GM12865 (cell line): Measurements from ENCODE around the gene CHPF.

Experiments
- DNase-seq: peaks from one replicate; pipeline ENCODE4 v3.0.0; 2010; ENCODE audit warnings: low read depth
- H3K4me3 ChIP-seq: 2 replicates; pipeline ENCODE4 v1.5.1; 2011; ENCODE audit warnings: mild to moderate bottlenecking, low read depth, low read length, control low read depth
- TF ChIP-seq, protein P1 (sequence below): IDR thresholded peaks from 2 replicates; pipeline ENCODE4 v1.5.1; 2011; ENCODE audit warnings: low read length, control low read depth, low read depth, inconsistent platforms; ENCODE audit not compliant: insufficient read depth; ENCODE audit errors: missing control alignments

The CHPF gene

DNA sequence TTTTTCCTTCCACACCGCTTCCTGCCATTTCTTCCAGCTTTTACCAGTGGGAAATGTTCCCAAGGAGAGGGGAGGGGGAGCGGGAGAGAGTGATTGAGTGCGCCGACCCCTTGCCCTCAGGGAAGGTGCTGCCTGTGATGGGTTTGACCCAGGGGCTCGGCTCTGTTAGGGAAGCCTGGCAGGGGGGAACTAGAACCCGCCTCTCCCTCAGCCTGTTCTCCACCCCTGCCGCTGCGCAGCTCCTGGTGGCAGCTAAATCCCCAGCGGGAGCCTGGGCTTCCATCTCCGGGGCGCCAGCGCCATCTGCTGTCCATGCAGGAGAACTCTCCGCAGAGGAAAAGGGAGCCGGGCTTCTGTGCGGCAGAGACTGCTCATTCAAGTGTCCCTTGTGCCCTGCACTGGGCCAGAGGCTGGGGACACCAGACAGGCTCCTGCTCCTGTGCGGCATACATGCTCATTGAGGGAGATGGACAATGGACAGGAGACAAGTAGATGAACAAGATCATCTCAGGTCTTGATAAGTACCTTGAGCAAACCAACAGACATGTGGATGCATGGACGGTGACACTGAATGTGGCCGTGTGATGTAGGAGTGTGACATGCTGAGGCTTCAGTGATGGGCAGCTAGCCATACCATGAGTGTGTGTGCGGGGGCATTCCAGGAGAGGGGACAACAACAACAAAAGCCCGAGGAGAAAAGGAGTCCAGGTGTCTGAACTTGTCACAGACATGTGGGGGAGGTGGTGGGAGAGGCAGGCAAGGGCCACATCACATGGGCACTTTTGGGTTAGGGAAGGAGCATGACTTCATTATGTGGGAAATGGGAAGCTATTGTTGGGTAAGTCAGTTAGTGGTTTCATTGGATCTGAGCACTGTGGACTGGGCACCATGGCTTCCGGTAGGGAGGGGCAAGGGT lies 13.3 kb downstream of the CHPF start:
- DNase-seq, result peak; percentile 86
- no peak overlapping the region for H3K4me3 ChIP-seq
- TF ChIP-seq, protein P1, sequence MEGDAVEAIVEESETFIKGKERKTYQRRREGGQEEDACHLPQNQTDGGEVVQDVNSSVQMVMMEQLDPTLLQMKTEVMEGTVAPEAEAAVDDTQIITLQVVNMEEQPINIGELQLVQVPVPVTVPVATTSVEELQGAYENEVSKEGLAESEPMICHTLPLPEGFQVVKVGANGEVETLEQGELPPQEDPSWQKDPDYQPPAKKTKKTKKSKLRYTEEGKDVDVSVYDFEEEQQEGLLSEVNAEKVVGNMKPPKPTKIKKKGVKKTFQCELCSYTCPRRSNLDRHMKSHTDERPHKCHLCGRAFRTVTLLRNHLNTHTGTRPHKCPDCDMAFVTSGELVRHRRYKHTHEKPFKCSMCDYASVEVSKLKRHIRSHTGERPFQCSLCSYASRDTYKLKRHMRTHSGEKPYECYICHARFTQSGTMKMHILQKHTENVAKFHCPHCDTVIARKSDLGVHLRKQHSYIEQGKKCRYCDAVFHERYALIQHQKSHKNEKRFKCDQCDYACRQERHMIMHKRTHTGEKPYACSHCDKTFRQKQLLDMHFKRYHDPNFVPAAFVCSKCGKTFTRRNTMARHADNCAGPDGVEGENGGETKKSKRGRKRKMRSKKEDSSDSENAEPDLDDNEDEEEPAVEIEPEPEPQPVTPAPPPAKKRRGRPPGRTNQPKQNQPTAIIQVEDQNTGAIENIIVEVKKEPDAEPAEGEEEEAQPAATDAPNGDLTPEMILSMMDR, result peak; percentile 96

DNA sequence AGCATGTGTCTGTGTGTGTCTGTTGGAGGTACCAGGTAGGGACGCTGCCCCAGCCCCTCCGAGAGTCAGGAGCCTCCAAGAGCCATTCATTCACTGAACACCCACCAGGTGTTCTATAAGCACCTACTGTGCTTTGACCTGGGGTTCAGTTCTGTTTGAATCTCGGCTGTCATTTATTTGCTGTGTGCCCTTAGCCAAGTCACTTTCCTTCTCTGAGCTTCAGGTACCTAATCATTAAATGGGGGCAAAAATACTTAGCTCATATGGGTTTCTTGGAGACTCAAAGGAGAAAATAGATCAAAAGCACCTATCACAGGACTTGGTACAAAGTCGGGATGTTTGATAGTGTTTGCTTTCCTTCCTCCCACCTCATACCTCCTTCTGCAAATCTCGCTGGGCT lies 16.1 kb downstream of the CHPF start:
- no peak for DNase-seq
- TF ChIP-seq, protein P1, result no peak

DNA sequence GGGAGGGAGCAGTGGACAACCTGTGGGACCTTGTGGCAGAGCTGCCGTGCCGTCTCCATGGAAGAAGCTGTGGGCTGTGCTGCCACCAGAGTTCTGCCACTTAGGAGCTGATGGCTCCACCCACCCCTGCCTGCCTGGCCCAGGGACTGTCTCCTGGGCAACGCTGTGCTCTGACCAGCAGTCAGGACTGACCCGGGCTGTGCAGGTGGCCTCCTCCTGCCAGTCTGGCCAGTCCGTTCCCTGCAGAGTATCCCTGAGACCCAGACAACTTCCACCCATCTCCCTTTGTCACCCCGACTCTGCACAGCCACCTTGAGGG lies 16.6 kb downstream of the CHPF start:
- H3K4me3 ChIP-seq, result no peak overlapping the region
- no peak for DNase-seq
- TF ChIP-seq, protein P1, result no peak

More for the DNA sequence above, 16.1 kb downstream of the CHPF start:
- no peak overlapping the region for H3K4me3 ChIP-seq

DNA sequence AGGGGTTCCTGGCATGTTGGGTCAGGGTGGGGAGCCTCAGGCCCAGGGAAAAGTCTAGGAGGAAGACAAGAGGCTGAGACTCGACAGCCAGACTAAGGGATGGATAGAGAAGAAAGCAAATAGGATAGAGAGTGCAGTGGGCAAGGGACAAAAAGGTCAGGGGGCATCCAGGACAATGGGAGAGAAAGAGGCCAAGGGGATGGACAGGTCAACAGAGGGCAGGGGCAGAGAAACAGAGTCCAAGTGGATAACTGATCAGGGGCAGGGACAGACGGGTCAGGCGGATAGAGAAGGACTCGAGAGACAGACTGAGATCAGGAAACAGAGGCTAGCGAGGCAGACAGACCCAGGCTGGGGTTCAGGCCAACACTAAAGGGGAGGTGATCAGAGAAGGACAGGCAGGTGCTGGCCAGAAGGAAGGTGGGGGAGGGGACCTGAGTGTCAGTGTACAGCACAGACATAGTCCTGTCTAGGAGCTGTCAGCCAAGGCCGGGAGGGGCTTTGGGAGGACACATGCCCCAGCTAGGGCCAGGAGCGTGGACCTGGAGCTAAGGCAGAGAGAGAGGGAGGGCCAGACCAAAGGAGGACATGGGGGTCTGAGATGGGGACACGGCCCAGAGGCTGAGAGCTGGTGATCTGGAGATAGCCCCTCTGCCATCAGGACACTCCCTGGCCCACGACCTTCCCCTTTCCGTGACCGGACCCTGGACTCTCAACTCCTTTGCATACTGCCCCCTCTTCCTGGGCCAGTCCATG lies 17.1 kb downstream of the CHPF start:
- TF ChIP-seq, protein P1, result no peak
- no peak overlapping the region for H3K4me3 ChIP-seq
- no peak for DNase-seq

DNA sequence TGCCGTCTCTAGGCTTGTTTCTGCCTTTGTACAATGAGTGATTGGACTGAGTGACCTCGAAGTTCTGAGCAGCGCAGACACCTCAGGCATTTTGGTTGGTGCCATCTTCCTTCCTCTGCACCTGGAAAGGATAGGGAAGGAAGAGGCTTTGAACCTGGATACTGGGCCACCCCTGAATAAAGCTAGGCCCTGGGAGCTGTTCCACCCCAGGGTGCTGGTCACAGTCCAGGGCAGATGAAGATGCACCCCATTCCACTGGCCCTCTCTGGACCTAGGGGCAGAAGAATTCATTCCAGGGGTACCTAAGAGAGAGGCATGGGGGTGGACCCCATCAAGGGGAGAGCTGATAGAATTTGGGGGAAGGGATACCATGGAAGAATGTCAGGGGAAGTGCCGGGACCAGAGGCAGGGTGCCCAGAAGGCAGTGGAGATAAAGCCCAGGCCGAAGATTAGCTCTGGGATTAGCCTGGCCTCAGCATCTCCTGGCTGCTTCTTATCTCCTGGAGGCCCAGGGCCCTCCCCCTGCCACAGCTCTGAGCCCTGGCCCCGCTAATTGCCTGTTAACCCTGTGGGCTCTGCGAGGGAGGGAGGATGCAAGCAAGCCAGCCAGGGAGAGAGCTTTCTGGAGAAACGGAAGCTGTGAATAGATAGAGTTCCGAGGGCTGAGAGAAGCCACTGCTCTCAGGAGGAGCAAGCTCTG lies 17.9 kb downstream of the CHPF start:
- TF ChIP-seq, protein P1, result no peak
- DNase-seq, result no peak
- H3K4me3 ChIP-seq, result no peak overlapping the region

DNA sequence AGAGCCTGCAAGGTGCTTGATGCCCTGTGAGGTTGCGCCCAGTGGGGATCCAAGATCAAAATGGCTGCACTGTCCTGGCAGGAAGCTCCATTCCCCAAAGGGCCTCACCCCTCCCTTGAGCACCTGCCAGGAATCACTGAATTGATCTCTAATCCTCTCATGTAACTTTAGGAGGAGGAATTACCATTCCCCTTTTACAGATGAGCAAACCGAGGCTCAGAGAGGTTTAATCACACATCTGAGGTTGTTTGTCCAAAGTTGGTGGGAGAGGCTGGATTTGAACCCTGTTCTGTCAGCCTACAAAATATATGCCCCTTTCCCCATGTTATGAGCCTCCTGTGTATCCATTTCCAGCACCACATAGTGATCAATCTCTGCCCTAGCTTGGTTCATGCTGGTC lies 18.8 kb downstream of the CHPF start:
- TF ChIP-seq, protein P1, result no peak
- no peak for DNase-seq
- H3K4me3 ChIP-seq, result no peak overlapping the region
